ENCODE data around the gene ZBTB39.
"Not testable (repeated sequence)": the region's sequence is repeated elsewhere in the genome, so short reads cannot be mapped to it uniquely, and the experiment has no call there.

The ZBTB39 gene

GRCh38 chr12:56998981-56999380, 7.4 kb downstream of the ZBTB39 start:
- no peak for DNase-seq

GRCh38 chr12:56998316-56998715, 8.0 kb downstream of the ZBTB39 start:
- DNase-seq, result no peak

- no peak for DNase-seq
These were observed 9.4 kb downstream of the ZBTB39 start for GRCh38 chr12:56996793-56997545.

DNA sequence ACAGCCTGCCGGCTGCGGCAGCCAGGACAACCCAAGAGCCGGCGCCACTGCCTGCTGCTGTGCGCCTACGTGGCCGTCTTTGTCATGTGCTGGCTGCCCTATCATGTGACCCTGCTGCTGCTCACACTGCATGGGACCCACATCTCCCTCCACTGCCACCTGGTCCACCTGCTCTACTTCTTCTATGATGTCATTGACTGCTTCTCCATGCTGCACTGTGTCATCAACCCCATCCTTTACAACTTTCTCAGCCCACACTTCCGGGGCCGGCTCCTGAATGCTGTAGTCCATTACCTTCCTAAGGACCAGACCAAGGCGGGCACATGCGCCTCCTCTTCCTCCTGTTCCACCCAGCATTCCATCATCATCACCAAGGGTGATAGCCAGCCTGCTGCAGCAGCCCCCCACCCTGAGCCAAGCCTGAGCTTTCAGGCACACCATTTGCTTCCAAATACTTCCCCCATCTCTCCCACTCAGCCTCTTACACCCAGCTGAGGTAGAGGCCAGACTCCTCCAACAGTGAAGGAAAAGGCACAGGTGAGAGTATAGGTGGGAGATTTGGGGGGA, 10.3 kb downstream of the ZBTB39 start:
- no peak for DNase-seq

DNA sequence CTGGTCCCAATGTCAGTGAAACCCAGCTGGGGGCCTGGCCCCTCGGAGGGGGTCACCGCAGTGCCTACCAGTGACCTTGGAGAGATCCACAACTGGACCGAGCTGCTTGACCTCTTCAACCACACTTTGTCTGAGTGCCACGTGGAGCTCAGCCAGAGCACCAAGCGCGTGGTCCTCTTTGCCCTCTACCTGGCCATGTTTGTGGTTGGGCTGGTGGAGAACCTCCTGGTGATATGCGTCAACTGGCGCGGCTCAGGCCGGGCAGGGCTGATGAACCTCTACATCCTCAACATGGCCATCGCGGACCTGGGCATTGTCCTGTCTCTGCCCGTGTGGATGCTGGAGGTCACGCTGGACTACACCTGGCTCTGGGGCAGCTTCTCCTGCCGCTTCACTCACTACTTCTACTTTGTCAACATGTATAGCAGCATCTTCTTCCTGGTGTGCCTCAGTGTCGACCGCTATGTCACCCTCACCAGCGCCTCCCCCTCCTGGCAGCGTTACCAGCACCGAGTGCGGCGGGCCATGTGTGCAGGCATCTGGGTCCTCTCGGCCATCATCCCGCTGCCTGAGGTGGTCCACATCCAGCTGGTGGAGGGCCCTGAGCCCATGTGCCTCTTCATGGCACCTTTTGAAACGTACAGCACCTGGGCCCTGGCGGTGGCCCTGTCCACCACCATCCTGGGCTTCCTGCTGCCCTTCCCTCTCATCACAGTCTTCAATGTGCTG, 11.0 kb downstream of the ZBTB39 start:
- DNase-seq, result no peak

DNA sequence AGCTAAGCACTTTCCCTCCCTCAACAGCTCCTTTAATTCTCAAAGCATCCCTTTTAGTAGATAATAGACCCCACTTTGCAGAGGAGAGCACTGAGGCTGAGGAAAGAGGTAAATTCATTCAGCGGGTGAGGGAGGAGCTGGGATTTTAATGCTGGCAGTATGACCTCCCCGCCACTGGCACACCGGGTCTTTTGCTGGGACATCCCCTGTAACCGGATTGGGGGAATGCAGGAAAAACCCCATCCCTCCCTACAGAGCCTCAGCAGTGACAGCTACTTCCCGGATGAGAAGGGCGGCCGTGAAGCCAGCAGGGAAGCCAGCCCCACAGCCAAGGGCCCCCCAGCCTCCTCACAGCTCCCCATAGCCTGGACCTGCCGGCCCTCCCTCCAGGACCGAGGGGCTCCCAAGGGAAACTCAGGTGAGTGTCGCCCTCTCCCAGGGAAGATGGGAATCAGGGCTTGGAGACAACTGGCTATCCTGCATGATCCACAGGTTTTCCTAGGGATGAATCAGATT, 12.1 kb downstream of the ZBTB39 start:
- no peak for DNase-seq

DNA sequence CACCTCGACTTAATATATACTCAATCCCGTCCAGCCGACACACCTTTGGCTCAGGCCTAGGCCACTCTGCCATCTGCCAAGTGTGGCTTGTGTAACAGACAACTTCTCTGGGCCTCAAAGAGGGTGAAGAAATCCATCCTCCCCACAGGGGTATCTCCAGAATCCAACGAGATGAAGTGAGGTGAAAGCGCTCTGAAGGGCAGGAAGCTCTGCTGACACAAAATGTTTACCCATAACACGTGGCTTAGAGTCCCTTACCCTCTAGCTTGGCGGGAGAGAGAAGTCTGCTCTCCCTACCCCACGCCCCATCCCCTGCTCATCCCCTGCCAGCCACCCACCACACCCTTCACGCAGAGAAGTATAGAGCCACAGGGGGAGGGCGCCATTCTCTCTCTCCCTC, 13.0 kb downstream of the ZBTB39 start:
- DNase-seq, result no peak

GRCh38 chr12:56991319-56992246, 14.8 kb downstream of the ZBTB39 start:
- peak; percentile 36 for DNase-seq

DNA sequence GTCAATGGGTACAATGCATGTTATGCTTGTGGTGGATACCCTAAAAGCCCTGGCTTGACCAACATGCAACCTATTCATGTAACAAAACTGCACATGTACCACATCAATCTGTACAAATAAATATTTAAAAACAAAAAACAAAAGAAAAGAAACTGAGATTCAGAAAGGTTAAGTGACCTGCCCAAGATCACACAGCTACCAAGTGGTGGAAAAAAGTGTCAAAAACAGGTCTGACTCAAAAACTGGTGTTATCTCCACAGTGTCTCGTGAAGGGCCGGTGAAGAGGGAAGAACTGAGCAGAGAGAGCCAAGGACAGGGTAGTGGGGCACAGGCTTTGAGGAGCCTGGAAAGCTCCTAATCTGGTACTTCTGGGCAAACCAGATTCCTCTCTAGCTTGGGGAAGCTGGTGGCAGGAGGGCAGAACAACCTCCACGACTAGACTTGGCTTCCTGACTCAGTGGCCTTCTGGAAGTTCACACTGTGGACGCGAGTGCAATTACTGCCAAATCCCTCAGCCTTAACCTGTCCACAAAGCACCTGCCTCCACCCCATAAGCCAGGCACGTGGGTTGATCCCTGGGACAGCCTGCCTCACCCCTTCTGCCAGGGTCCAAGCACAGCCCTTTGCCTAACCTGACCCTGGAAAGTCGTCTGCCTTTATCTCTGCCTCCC, 15.6 kb downstream of the ZBTB39 start:
- no peak for DNase-seq

DNA sequence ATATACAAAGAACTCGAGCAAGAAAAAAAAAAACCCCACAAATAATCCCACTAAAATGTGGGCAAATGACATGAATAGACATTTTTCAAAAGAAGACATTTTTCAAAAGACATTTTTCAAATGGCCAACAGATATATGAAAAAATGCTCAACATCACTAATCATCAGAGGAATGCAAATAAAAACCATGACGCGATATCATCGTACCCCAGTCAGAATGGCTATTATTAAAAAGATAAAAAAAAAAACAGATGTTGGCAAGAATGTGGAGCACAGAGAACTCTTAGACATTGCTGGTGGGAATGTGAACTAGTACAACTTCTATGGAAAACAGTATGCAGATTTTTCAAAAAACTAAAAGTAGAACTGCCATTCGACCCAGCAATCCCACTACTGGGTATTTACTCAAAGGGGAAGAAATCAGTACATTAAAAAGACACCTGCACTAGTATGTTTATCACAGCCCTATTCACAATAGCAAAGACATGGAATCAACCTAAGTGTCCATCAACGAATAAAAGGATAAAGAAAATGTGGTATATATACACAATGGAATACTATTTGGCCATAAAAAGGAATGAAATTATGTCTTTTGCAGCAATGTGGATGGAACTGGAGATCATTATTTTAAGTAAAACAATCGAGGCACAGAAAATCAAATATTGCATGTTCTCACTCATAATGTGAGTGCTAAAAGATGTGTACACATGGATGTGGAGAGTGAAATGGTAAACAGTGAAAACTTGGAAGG, 16.3 kb downstream of the ZBTB39 start:
- no peak for DNase-seq

DNA sequence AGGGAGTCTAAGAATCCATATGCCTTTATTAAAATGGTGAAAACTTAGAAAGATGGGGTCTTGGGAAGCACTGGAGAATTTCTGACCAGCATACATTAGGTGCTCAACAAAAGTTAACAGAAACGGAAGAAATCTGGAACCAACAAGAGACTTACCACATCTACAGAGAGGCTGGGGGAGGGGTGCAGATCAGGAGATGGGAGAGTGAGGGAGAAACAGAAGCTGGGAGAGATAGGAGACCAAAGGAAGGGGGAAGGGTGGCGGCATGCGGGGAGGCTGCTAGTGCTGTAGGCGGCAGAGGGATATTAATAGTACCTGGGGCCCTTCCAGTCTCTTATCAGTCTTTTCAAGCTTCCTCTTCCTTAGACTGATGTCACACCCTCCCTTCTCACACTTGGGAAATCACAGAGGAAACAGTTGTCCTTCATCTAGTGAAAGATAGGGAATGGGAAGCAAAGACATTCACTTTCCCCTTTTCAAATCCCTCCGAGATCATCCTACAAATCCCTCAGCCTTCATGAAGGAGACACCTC, 18.1 kb downstream of the ZBTB39 start:
- DNase-seq, result no peak

DNA sequence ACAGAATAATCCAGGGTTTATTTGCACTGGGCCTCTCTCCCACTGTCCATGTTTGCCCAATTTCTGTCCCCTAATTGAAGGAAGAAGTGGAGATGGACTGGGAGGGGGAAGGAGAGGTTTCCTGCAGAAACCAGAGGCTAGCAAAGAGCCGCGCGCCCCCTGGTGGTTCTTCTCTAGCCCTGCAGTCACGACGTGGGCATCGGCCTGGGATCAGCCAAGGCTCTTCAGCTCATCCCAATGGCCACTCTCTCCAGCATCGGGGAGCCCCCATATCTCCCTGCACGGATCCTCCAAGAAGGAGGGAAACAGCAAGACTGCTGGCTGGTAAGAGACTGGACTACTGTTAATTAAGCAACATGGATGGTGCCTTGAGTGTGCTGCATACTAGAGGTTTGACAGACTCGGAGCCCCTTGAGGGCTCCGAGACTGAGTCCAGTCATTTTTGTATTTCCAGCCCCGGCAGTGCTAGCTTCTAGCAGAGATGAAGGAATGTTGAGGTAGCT, 18.7 kb downstream of the ZBTB39 start:
- peak; percentile 85 for DNase-seq

DNA sequence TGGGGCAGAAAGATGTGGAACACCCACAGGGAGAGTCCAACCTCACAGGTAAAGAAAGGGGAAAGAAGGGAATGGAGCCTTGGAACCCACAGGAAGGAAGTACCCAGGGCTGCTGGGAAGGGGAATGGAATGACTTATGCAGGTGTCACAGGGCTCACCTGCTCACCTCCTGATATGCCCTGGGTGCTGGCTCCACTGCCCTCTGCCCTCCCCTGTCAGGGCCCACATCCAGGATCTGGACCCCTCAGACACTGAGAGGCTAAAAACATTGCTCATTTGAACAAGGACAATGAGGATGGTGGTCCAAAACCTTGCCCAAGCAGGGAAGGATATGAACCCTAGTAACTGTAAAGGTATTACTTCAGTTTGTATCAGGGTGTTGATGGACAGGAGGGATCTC, 19.3 kb downstream of the ZBTB39 start:
- DNase-seq, result no peak

DNA sequence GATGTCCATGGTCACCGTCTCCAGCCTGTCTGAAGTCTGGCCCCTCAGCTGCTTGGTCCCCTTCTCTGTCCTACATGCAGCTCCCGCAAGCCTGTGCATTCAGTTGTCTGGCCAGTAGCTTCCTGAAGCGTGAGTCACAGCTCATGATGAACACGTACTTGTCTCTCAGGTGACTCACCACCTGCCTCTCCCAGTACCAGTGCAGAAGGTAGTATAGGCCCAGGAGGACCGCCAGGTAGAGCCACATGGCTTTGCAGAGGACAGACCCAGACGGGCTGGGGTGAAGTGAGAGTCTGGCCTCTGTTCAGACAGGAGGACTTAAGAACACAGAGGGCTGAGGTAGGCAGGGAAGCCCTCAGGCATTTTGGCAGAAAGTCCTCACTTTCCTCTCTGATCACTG, 20.6 kb downstream of the ZBTB39 start:
- DNase-seq, result not testable (repeated sequence)

DNA sequence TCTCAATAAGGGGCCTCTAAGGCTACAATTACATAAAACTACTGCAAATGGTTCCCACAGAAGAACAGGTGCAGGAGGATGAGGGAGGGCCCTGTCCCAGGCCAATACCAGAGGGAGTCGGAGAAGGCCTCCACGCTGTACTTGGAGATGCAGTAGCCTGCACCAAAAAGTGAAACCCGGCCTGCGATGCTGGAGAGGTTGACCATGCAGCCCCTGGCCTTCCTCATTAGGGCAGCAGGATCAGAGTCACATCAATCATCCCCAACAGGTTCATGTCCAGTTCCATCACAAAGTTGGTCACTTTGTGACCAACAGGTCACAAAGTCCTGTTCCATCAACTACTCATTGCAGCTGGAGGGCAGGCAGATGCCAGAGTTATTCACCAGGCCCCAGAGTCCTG, 23.0 kb downstream of the ZBTB39 start:
- DNase-seq, result no peak

- DNase-seq, result not testable (repeated sequence)
These were observed 23.6 kb downstream of the ZBTB39 start for GRCh38 chr12:56982578-56983236.

GRCh38 chr12:56980941-56981530, 25.3 kb downstream of the ZBTB39 start:
- no peak for DNase-seq

- no peak for DNase-seq
These were observed 26.1 kb downstream of the ZBTB39 start for GRCh38 chr12:56980268-56980667.

DNA sequence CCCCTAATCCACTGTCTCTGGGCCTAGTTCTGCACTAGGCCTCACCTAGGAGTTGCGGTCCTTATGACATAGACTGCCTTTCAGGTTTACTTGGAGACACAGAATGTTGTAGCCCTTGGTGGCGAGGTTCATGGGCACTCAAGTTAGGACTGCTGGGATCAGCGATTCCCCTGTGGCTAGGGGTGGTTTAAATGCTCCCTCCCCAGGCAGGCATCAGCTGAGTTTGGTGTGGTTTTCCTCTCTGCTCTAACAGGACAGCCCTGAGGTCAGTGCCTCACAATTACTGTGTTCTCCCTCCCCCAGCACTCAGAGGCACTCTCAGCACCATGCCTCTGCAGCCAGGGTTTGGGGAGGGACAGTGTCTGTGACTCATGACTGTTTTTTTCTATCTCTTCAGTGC, 26.7 kb downstream of the ZBTB39 start:
- no peak for DNase-seq
